OCI-LY3 (cell line): ENCODE data around the gene PTPN5.

Experiments
- H2AFZ ChIP-seq: fragments of 200-600, 300-600 bp; shearing (Covaris generic); 2 replicates; pipeline ENCODE4 v1.6.0; 2014; ENCODE audit warnings: antibody characterized with exemption, low read depth, low read length
- H3K27ac ChIP-seq: fragments of 200-600, 300-600 bp; sonication (generic); 2 replicates; pipeline ENCODE4 v1.5.1; 2014; ENCODE audit warnings: mild to moderate bottlenecking, low read length, moderate library complexity, mixed read lengths
- H3K27me3 ChIP-seq: fragments of 200-600, 300-600 bp; sonication (generic); 2 replicates; pipeline ENCODE4 v1.6.1; 2014; ENCODE audit warnings: low read depth, low read length, mixed read lengths
- H3K36me3 ChIP-seq: fragments of 200-600, 300-600 bp; sonication (generic); replicated peaks from 2 replicates; pipeline ENCODE3; 2014; ENCODE audit warnings: low read depth, low read length, mixed read lengths
- H3K4me1 ChIP-seq: fragments of 300-600, 200-600 bp; sonication (generic); 2 replicates; pipeline ENCODE4 v1.6.1; 2014; ENCODE audit warnings: low read length, mixed read lengths
- H3K4me2 ChIP-seq: fragments of 200-600, 300-600 bp; sonication (generic); 2 replicates; pipeline ENCODE4 v1.6.1; 2014; ENCODE audit warnings: low read length, mixed read lengths
- H3K4me3 ChIP-seq: fragments of 300-600, 200-600 bp; sonication (generic); 2 replicates; pipeline ENCODE4 v1.5.1; 2014; ENCODE audit warnings: antibody characterized with exemption, mild to moderate bottlenecking, low read length, moderate library complexity
- H3K79me2 ChIP-seq: fragments of 300-600, 200-600 bp; shearing (Covaris generic); 2 replicates; pipeline ENCODE4 v1.6.1; 2014; ENCODE audit warnings: mild to moderate bottlenecking, low read length, mixed read lengths
- H3K9ac ChIP-seq: fragments of 300-600, 200-600 bp; shearing (Covaris generic); 2 replicates; pipeline ENCODE4 v1.6.0; 2014; ENCODE audit warnings: mild to moderate bottlenecking, low read length, moderate library complexity
- H3K9me3 ChIP-seq: fragments of 200-600, 300-600 bp; shearing (Covaris generic); 2 replicates; pipeline ENCODE4 v1.6.1; 2014; ENCODE audit warnings: low read length, mixed read lengths; ENCODE audit not compliant: insufficient read depth
- H4K20me1 ChIP-seq: fragments of 200-600, 300-600 bp; sonication (generic); 2 replicates; pipeline ENCODE4 v1.6.1; 2016; ENCODE audit warnings: low read length, mixed read lengths; ENCODE audit not compliant: insufficient read depth
- CTCF ChIP-seq: fragments of 200-600, 300-600 bp; sonication (generic); IDR thresholded peaks from 2 replicates; pipeline ENCODE4 v1.5.1; 2014; ENCODE audit warnings: antibody characterized with exemption, low read length, low read depth
- EZH2phosphoT487 ChIP-seq: fragments of 200-600 bp; shearing (Covaris generic); IDR thresholded peaks from 2 replicates; pipeline ENCODE4 v1.6.1; 2018; ENCODE audit warnings: antibody characterized with exemption, mixed run types, low read depth

The PTPN5 gene

GRCh38 chr11:18789942-18790341 is 1.7 kb downstream of the PTPN5 start:
- Histone ChIP-seq H2AFZ (no peak overlapping the region), H3K27me3 (peaks cover 17% of the 10 kb centered on the region; the same call in 1 of the 2 replicates), H3K4me2 (no peak overlapping the region), H3K36me3 (no peaks in the 10 kb centered on the region), H3K79me2 (no peaks in the 10 kb centered on the region), H3K9ac (no peak overlapping the region), H3K27ac (no peak overlapping the region), H3K9me3 (no peaks in the 10 kb centered on the region), H3K4me1 (peaks cover 3% of the 10 kb centered on the region; the same call in 1 of the 2 replicates), H3K4me3 (no peak overlapping the region), H4K20me1 (no peaks in the 10 kb centered on the region)
- no peak for TF ChIP-seq EZH2phosphoT487
- no peak for TF ChIP-seq CTCF

GRCh38 chr11:18785411-18785810 is 6.2 kb downstream of the PTPN5 start:
- Histone ChIP-seq H2AFZ (no peak overlapping the region), H3K4me1 (no peaks in the 10 kb centered on the region), H3K4me2 (no peak overlapping the region), H3K36me3 (no peaks in the 10 kb centered on the region), H3K27ac (no peak overlapping the region), H3K4me3 (no peak overlapping the region), H3K9me3 (no peaks in the 10 kb centered on the region), H3K27me3 (peaks cover 33% of the 10 kb centered on the region), H3K9ac (no peak overlapping the region), H3K79me2 (no peaks in the 10 kb centered on the region), H4K20me1 (no peaks in the 10 kb centered on the region)
- no peak for TF ChIP-seq CTCF
- TF ChIP-seq EZH2phosphoT487: no peak

- Histone ChIP-seq H3K4me1 (no peaks in the 10 kb centered on the region), H3K4me2 (no peak overlapping the region)
- TF ChIP-seq CTCF: no peak
- TF ChIP-seq EZH2phosphoT487: no peak
Observed at GRCh38 chr11:18780896-18781295, 10.7 kb downstream of the PTPN5 start.

GRCh38 chr11:18780329-18780728 is 11.3 kb downstream of the PTPN5 start:
- H3K79me2 ChIP-seq: no peaks in the 10 kb centered on the region
- no peak for TF ChIP-seq CTCF
- no peak for TF ChIP-seq EZH2phosphoT487
- no peaks in the 10 kb centered on the region for H3K4me1 ChIP-seq
- no peaks in the 10 kb centered on the region for H4K20me1 ChIP-seq
- H3K27ac ChIP-seq: no peak overlapping the region
- H3K4me2 ChIP-seq: no peak overlapping the region
- no peaks in the 10 kb centered on the region for H3K9me3 ChIP-seq
- no peaks in the 10 kb centered on the region for H3K36me3 ChIP-seq
- H3K27me3 ChIP-seq: peaks cover 16% of the 10 kb centered on the region
- no peak overlapping the region for H2AFZ ChIP-seq
- H3K9ac ChIP-seq: no peak overlapping the region
- H3K4me3 ChIP-seq: no peak overlapping the region

More at GRCh38 chr11:18780896-18781295, 10.7 kb downstream of the PTPN5 start:
- no peaks in the 10 kb centered on the region for H3K9me3 ChIP-seq
- H3K9ac ChIP-seq: no peak overlapping the region
- H2AFZ ChIP-seq: no peak overlapping the region
- peaks cover 18% of the 10 kb centered on the region for H3K27me3 ChIP-seq
- H3K36me3 ChIP-seq: no peaks in the 10 kb centered on the region
- H3K4me3 ChIP-seq: no peak overlapping the region
- H3K79me2 ChIP-seq: no peaks in the 10 kb centered on the region
- H3K27ac ChIP-seq: no peak overlapping the region
- H4K20me1 ChIP-seq: no peaks in the 10 kb centered on the region
